Measurements from ENCODE around the gene TAS1R3. TPM values are rescaled to one million over a fixed set of nuclear protein-coding genes. Genes with fewer than 3 reads are reported as not detected.

Gene TAS1R3
- total RNA-seq, 2 donors from 2014 or later = 0.81 to 0.89 TPM

GRCh38 chr1:1319646-1319941, 11.5 kb upstream of the TAS1R3 start:
- peaks cover 20 to 27% of the 10 kb centered on the region in 2 donors for H3K4me1 Mint-ChIP-seq (ENCODE audit: low read depth in 2 of 2)
- no peak overlapping the region for H3K4me3 Mint-ChIP-seq
- H3K27me3 Mint-ChIP-seq = no peaks in the 10 kb centered on the region
- peaks cover 6% of the 10 kb centered on the region for H3K36me3 Mint-ChIP-seq
- DNase-seq (ENCODE audit: low spot score) (no peak), ATAC-seq (no peak)
- no peaks in the 10 kb centered on the region for H3K9me3 Mint-ChIP-seq
- peak overlapping the region in 1 of 2 donors; percentile 47 for H3K27ac Mint-ChIP-seq

GRCh38 chr1:1320666-1321448, 10.2 kb upstream of the TAS1R3 start:
- Mint-ChIP-seq H3K9me3 (no peaks in the 10 kb centered on the region), H3K27ac (no peak overlapping the region), H3K27me3 (no peaks in the 10 kb centered on the region), H3K4me1 (ENCODE audit: low read depth in 2 of 2) (peaks cover 20 to 25% of the 10 kb centered on the region in 2 donors), H3K4me3 (no peak overlapping the region), H3K36me3 (peaks cover 6% of the 10 kb centered on the region)
- DNase-seq (ENCODE audit: low spot score) = no peak
- no peak for ATAC-seq

GRCh38 chr1:1321477-1321876, 9.6 kb upstream of the TAS1R3 start:
- Mint-ChIP-seq H3K36me3 (peaks cover 6% of the 10 kb centered on the region), H3K4me1 (ENCODE audit: low read depth in 2 of 2) (peaks cover 20 to 28% of the 10 kb centered on the region in 2 donors), H3K27ac (no peak overlapping the region), H3K27me3 (no peaks in the 10 kb centered on the region), H3K9me3 (no peaks in the 10 kb centered on the region), H3K4me3 (no peak overlapping the region)
- ATAC-seq = no peak
- DNase-seq (ENCODE audit: low spot score) = no peak

- ATAC-seq = no peak
- Mint-ChIP-seq H3K36me3 (peaks cover 6% of the 10 kb centered on the region), H3K27ac (peak overlapping the region in 1 of 2 donors; percentile 94), H3K27me3 (no peaks in the 10 kb centered on the region), H3K4me3 (peak overlapping the region; percentile 84), H3K4me1 (ENCODE audit: low read depth in 2 of 2) (peaks cover 20 to 28% of the 10 kb centered on the region in 2 donors), H3K9me3 (no peaks in the 10 kb centered on the region)
- no peak for DNase-seq (ENCODE audit: low spot score)
Observed at GRCh38 chr1:1322418-1322817, 8.7 kb upstream of the TAS1R3 start.

GRCh38 chr1:1322952-1323351, 8.1 kb upstream of the TAS1R3 start:
- Mint-ChIP-seq H3K36me3 (peaks cover 6% of the 10 kb centered on the region), H3K27ac (peak overlapping the region in 1 of 2 donors; percentile 94), H3K4me3 (peak overlapping the region; percentile 99), H3K27me3 (no peaks in the 10 kb centered on the region), H3K9me3 (no peaks in the 10 kb centered on the region), H3K4me1 (ENCODE audit: low read depth in 2 of 2) (peaks cover 20 to 28% of the 10 kb centered on the region in 2 donors)
- DNase-seq (ENCODE audit: low spot score) (no peak), ATAC-seq (no peak)

GRCh38 chr1:1324084-1324523, 7.0 kb upstream of the TAS1R3 start:
- DNase-seq (ENCODE audit: low spot score) (no peak), ATAC-seq (peak; percentile 55 to 58)
- peaks cover 20 to 28% of the 10 kb centered on the region in 2 donors for H3K4me1 Mint-ChIP-seq (ENCODE audit: low read depth in 2 of 2)
- peak overlapping the region; percentile 51 to 80 for H3K27ac Mint-ChIP-seq
- H3K36me3 Mint-ChIP-seq = peaks cover 6% of the 10 kb centered on the region
- H3K4me3 Mint-ChIP-seq = peak overlapping the region; percentile 85
- no peaks in the 10 kb centered on the region for H3K9me3 Mint-ChIP-seq
- no peaks in the 10 kb centered on the region for H3K27me3 Mint-ChIP-seq

GRCh38 chr1:1324524-1325287, 6.4 kb upstream of the TAS1R3 start, which contains the start of the genes CPTP and INTS11:
CPTP (plus strand) TSS chr1:1324802; CDS start chr1:1326911, 2,109 bp downstream.
INTS11 (minus strand) TSS chr1:1324660; CDS start chr1:1324608, 52 bp downstream.
- Mint-ChIP-seq H3K27ac (peak within 1 kb of the TSS; percentile 80 to 94), H3K4me1 (ENCODE audit: low read depth in 2 of 2) (peaks cover 20 to 26% of the 10 kb centered on the region in 2 donors), H3K27me3 (no peaks in the 10 kb centered on the region), H3K9me3 (no peaks in the 10 kb centered on the region), H3K36me3 (peaks cover 6% of the 10 kb centered on the region), H3K4me3 (peak within 1 kb of the TSS; percentile 99)
- DNase-seq (ENCODE audit: low spot score) = peak; percentile 96
- peak; percentile 90 to 94 for ATAC-seq

- H3K27me3 Mint-ChIP-seq = no peaks in the 10 kb centered on the region
- no peaks in the 10 kb centered on the region for H3K9me3 Mint-ChIP-seq
- ATAC-seq (no peak), DNase-seq (ENCODE audit: low spot score) (no peak)
- H3K4me3 Mint-ChIP-seq = peak overlapping the region; percentile 85
- peak overlapping the region in 1 of 2 donors; percentile 31 for H3K27ac Mint-ChIP-seq
- H3K4me1 Mint-ChIP-seq (ENCODE audit: low read depth in 2 of 2) = peaks cover 23 to 24% of the 10 kb centered on the region in 2 donors
- peaks cover 6% of the 10 kb centered on the region for H3K36me3 Mint-ChIP-seq
Observed at GRCh38 chr1:1325288-1326074, 5.6 kb upstream of the TAS1R3 start.

GRCh38 chr1:1326075-1326605, 4.9 kb upstream of the TAS1R3 start:
- Mint-ChIP-seq H3K9me3 (no peaks in the 10 kb centered on the region), H3K27me3 (no peaks in the 10 kb centered on the region), H3K36me3 (peaks cover 6% of the 10 kb centered on the region), H3K4me1 (ENCODE audit: low read depth in 2 of 2) (peaks cover 23 to 24% of the 10 kb centered on the region in 2 donors), H3K4me3 (peak overlapping the region; percentile 32), H3K27ac (peak overlapping the region in 1 of 2 donors; percentile 31)
- no peak for ATAC-seq
- DNase-seq (ENCODE audit: low spot score) = no peak

- no peak overlapping the region for H3K4me3 Mint-ChIP-seq
- peaks cover 19 to 20% of the 10 kb centered on the region in 2 donors for H3K4me1 Mint-ChIP-seq (ENCODE audit: low read depth in 2 of 2)
- H3K27me3 Mint-ChIP-seq = no peaks in the 10 kb centered on the region
- DNase-seq (ENCODE audit: low spot score) (no peak), ATAC-seq (no peak)
- H3K27ac Mint-ChIP-seq = no peak overlapping the region
- H3K36me3 Mint-ChIP-seq = peaks cover 6% of the 10 kb centered on the region
- H3K9me3 Mint-ChIP-seq = no peaks in the 10 kb centered on the region
Observed at GRCh38 chr1:1327291-1327690, 3.8 kb upstream of the TAS1R3 start.

GRCh38 chr1:1328254-1328653, 2.8 kb upstream of the TAS1R3 start:
- H3K36me3 Mint-ChIP-seq = peaks cover 6% of the 10 kb centered on the region
- H3K27ac Mint-ChIP-seq = no peak overlapping the region
- no peak for ATAC-seq
- peaks cover 9 to 15% of the 10 kb centered on the region in 2 donors for H3K4me1 Mint-ChIP-seq (ENCODE audit: low read depth in 2 of 2)
- H3K27me3 Mint-ChIP-seq = no peaks in the 10 kb centered on the region
- no peak overlapping the region for H3K4me3 Mint-ChIP-seq
- H3K9me3 Mint-ChIP-seq = no peaks in the 10 kb centered on the region
- DNase-seq (ENCODE audit: low spot score) = no peak

- no peak for DNase-seq (ENCODE audit: low spot score)
- ATAC-seq = no peak
- Mint-ChIP-seq H3K9me3 (no peaks in the 10 kb centered on the region), H3K27ac (no peak overlapping the region), H3K27me3 (no peaks in the 10 kb centered on the region), H3K36me3 (no peaks in the 10 kb centered on the region), H3K4me1 (ENCODE audit: low read depth in 2 of 2) (peaks cover 4 to 8% of the 10 kb centered on the region in 2 donors), H3K4me3 (no peak overlapping the region)
Observed at GRCh38 chr1:1329304-1330210, 1.5 kb upstream of the TAS1R3 start.
